BLaER1 (cell line): Measurements from ENCODE around the gene FILIP1L.
A peak's percentile ranks its signal among the peaks of the same experiment; 100 is the strongest.

Source experiments
- H3K27ac ChIP-seq: shearing (Covaris generic); formaldehyde crosslinking; 2 replicates; pipeline ENCODE4 v1.8.1; 2022
- H3K27me3 ChIP-seq: shearing (Covaris generic); formaldehyde crosslinking; 2 replicates; pipeline ENCODE4 v1.8.1; 2022
- H3K36me3 ChIP-seq: shearing (Covaris generic); formaldehyde crosslinking; 2 replicates; pipeline ENCODE4 v1.8.1; 2022
- H3K4me1 ChIP-seq: shearing (Covaris generic); formaldehyde crosslinking; 2 replicates; pipeline ENCODE4 v1.8.1; 2022
- H3K4me2 ChIP-seq: shearing (Covaris generic); formaldehyde crosslinking; 2 replicates; pipeline ENCODE4 v1.8.1; 2022
- H3K4me3 ChIP-seq: shearing (Covaris generic); formaldehyde crosslinking; 2 replicates; pipeline ENCODE4 v1.8.1; 2022
- H3K9ac ChIP-seq: shearing (Covaris generic); formaldehyde crosslinking; 2 replicates; pipeline ENCODE4 v1.8.1; 2022
- H3K9me3 ChIP-seq: shearing (Covaris generic); formaldehyde crosslinking; 2 replicates; pipeline ENCODE4 v1.8.1; 2022
- H4K20me1 ChIP-seq: shearing (Covaris generic); formaldehyde crosslinking; 2 replicates; pipeline ENCODE4 v1.8.1; 2022
- Cebpa-rat ChIP-seq: shearing (Covaris generic); IDR thresholded peaks from 2 replicates; pipeline ENCODE4 v1.8.1; 2022

Gene FILIP1L

GRCh38 chr3:99854756-99855298 lies 259.5 kb downstream of the FILIP1L start:
- Histone ChIP-seq H3K4me1 (no peaks in the 10 kb centered on the region), H3K9ac (no peak overlapping the region), H4K20me1 (peaks cover 92% of the 10 kb centered on the region), H3K27me3 (no peaks in the 10 kb centered on the region), H3K9me3 (no peaks in the 10 kb centered on the region), H3K36me3 (no peaks in the 10 kb centered on the region), H3K4me2 (no peak overlapping the region), H3K27ac (no peak overlapping the region), H3K4me3 (no peak overlapping the region)
- TF ChIP-seq Cebpa-rat, result no peak

- H3K36me3 ChIP-seq, result no peaks in the 10 kb centered on the region
- peaks cover 90% of the 10 kb centered on the region for H4K20me1 ChIP-seq
- no peaks in the 10 kb centered on the region for H3K27me3 ChIP-seq
These were observed 261.4 kb downstream of the FILIP1L start for GRCh38 chr3:99852851-99853250.

DNA sequence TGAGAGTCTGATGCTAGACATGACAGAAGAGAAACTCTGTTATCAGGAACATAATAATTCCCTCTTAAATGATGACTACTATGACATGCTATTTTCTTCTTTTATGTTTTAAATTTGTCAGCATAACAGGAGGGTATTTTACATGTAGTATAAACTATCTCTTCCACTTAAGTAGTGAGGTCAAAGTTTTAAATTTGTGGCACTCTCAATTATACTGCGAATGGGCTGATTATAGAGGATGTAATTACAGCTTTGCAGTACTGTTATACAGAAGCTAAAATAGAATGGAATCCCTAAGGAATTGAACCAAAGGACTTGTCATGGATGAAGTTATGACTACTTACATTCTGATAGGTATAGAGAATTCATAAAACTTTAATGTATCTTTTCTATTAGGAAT lies 262.3 kb downstream of the FILIP1L start:
- Histone ChIP-seq H3K9me3 (no peaks in the 10 kb centered on the region), H3K9ac (no peak overlapping the region), H3K36me3 (no peaks in the 10 kb centered on the region), H3K4me1 (peaks cover 6% of the 10 kb centered on the region), H3K4me3 (no peak overlapping the region), H4K20me1 (peaks cover 85% of the 10 kb centered on the region), H3K4me2 (no peak overlapping the region), H3K27me3 (no peaks in the 10 kb centered on the region), H3K27ac (no peak overlapping the region)
- no peak for TF ChIP-seq Cebpa-rat

More at GRCh38 chr3:99852851-99853250, 261.4 kb downstream of the FILIP1L start:
- H3K4me2 ChIP-seq, result no peak overlapping the region
- no peak for TF ChIP-seq Cebpa-rat
- H3K9me3 ChIP-seq, result no peaks in the 10 kb centered on the region
- H3K9ac ChIP-seq, result no peak overlapping the region
- H3K4me1 ChIP-seq, result no peaks in the 10 kb centered on the region
- H3K4me3 ChIP-seq, result no peak overlapping the region
- H3K27ac ChIP-seq, result no peak overlapping the region

DNA sequence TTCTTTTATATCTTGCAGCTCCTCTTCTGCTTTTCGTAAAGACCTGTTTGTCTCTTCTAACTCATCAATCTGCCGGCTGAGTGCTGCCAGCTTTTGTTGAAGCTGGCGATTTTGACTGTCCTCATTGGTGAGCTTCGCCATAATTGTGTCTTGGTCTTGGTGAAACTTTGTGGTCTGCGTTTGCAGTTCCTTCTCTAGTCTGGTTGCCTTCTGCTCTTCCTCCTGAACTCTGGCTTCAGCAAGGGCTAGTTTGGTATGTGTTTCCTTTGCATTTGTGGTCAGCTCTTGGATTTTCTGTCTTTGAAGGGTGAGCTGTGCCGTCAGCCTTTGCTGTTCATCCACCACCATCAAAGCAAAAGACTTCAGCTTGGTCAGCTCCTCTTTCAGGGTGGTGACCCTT lies 263.7 kb downstream of the FILIP1L start:
- Histone ChIP-seq H3K27me3 (no peaks in the 10 kb centered on the region), H3K9me3 (no peaks in the 10 kb centered on the region), H3K4me1 (peaks cover 19% of the 10 kb centered on the region), H3K27ac (no peak overlapping the region), H4K20me1 (peaks cover 80% of the 10 kb centered on the region), H3K4me2 (no peak overlapping the region), H3K4me3 (no peak overlapping the region), H3K9ac (no peak overlapping the region), H3K36me3 (no peaks in the 10 kb centered on the region)
- TF ChIP-seq Cebpa-rat, result no peak

GRCh38 chr3:99848433-99848832 lies 265.9 kb downstream of the FILIP1L start:
- no peak for TF ChIP-seq Cebpa-rat
- Histone ChIP-seq H3K9me3 (no peaks in the 10 kb centered on the region), H3K9ac (no peak overlapping the region), H4K20me1 (peaks cover 73% of the 10 kb centered on the region), H3K4me2 (no peak overlapping the region), H3K4me1 (peaks cover 40% of the 10 kb centered on the region), H3K36me3 (no peaks in the 10 kb centered on the region), H3K27me3 (no peaks in the 10 kb centered on the region), H3K4me3 (no peak overlapping the region), H3K27ac (no peak overlapping the region)

- Histone ChIP-seq H4K20me1 (peaks cover 68% of the 10 kb centered on the region), H3K4me2 (0 out of 2 replicates have a peak overlapping the region, but pooled peaks have one; percentile 16)
These were observed 267.7 kb downstream of the FILIP1L start for GRCh38 chr3:99846477-99847160.

DNA sequence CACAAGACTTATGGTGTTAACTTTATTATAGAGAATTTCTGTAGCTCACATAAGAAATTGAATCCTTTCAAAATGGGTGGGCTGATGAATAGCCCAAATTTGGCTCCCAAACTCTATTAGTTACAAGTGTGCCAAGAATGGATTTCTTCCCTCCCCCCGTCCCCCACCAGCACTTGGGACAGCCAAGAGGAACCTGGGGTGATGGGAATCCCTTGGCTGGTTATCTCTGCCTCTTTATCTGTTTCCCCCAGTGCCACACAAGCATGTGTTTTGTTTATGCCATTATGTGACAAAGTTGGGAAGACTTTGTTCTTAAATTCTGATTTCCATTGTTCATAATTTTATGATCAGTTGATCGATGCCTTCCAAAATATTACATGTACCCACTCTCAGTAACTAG lies 268.3 kb downstream of the FILIP1L start:
- no peak overlapping the region for H3K4me3 ChIP-seq
- TF ChIP-seq Cebpa-rat, result no peak
- no peaks in the 10 kb centered on the region for H3K27me3 ChIP-seq
- H3K9ac ChIP-seq, result no peak overlapping the region
- H3K4me2 ChIP-seq, result no peak overlapping the region
- no peak overlapping the region for H3K27ac ChIP-seq
- H3K36me3 ChIP-seq, result no peaks in the 10 kb centered on the region
- H4K20me1 ChIP-seq, result peaks cover 63% of the 10 kb centered on the region
- no peaks in the 10 kb centered on the region for H3K9me3 ChIP-seq
- peaks cover 42% of the 10 kb centered on the region for H3K4me1 ChIP-seq

More at GRCh38 chr3:99846477-99847160, 267.7 kb downstream of the FILIP1L start:
- Histone ChIP-seq H3K27ac (no peak overlapping the region), H3K4me1 (peaks cover 42% of the 10 kb centered on the region), H3K4me3 (no peak overlapping the region), H3K9me3 (no peaks in the 10 kb centered on the region), H3K9ac (no peak overlapping the region), H3K27me3 (no peaks in the 10 kb centered on the region), H3K36me3 (no peaks in the 10 kb centered on the region)
- no peak for TF ChIP-seq Cebpa-rat

DNA sequence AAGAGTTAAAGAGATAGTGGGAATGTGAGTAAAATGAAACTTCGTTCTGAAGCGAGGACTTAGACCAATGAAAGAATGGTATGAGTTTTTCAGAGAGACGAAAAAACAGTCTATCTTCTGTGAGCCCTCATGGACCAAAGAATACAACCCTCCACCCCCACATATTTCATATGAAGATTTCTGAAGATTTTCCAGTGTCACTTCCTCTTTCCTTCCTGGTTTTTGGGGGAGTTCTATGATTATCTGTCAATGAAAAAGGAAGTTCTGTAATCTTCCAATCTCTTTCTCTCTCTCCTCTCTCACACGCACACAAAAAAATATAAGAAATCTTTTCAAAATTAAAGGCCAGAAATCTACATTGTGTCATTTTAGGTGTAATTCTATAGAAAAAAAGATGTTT lies 269.0 kb downstream of the FILIP1L start:
- peaks cover 57% of the 10 kb centered on the region for H4K20me1 ChIP-seq
- no peak overlapping the region for H3K4me3 ChIP-seq
- H3K9me3 ChIP-seq, result no peaks in the 10 kb centered on the region
- H3K27me3 ChIP-seq, result no peaks in the 10 kb centered on the region
- H3K27ac ChIP-seq, result no peak overlapping the region
- H3K36me3 ChIP-seq, result no peaks in the 10 kb centered on the region
- no peak overlapping the region for H3K9ac ChIP-seq
- peak overlapping the region; percentile 67 for H3K4me2 ChIP-seq
- TF ChIP-seq Cebpa-rat, result no peak
- peaks cover 42% of the 10 kb centered on the region for H3K4me1 ChIP-seq

- Histone ChIP-seq H3K4me1 (peaks cover 42% of the 10 kb centered on the region), H3K9me3 (no peaks in the 10 kb centered on the region), H3K27me3 (no peaks in the 10 kb centered on the region), H3K27ac (peak overlapping the region; percentile 32; the same call in 1 of the 2 replicates), H3K4me3 (no peak overlapping the region), H3K36me3 (no peaks in the 10 kb centered on the region), H3K9ac (0 out of 2 replicates have a peak overlapping the region, but pooled peaks have one; percentile 21), H3K4me2 (peak overlapping the region; percentile 67), H4K20me1 (peaks cover 59% of the 10 kb centered on the region)
- TF ChIP-seq Cebpa-rat, result no peak
These were observed 270.6 kb downstream of the FILIP1L start for GRCh38 chr3:99843590-99844258.
